Stimulated activated CD4-positive, alpha-beta T cell treated with anti-CD3 and anti-CD28 coated beads, TNF-alpha, amount 100 ng/mL, for 48 hours (primary cell): ENCODE data around the gene IGF1R.
"Not testable (repeated sequence)": the region's sequence is repeated elsewhere in the genome, so short reads cannot be mapped to it uniquely, and the experiment has no call there.

Experiments
- DNase-seq, 3 donors: peaks; one replicate each; pipeline ENCODE4 v3.0.0-alpha.2; 2020; ENCODE audit warnings: low read depth in 3 of 3

IGF1R gene

DNA sequence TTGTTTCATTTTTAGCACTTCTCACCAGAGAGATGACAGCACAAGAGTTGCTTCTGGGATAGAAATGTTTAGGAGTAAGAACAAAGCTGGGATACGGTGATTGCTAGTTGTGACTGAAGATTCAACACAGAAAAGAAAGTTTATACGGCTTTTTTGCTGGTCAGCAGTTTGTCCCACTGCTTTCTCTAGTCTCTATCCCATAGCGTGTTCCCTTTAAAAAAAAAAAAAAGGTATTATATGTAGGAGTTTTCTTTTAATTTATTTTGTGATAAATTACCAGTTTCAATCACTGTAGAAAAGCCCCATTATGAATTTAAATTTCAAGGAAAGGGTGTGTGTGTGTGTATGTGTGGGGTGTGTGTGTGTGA lies 311.3 kb downstream of the IGF1R start:
- no peak for DNase-seq

- DNase-seq: no peak
Observed at GRCh38 chr15:98960555-98961050, 312.3 kb downstream of the IGF1R start.

GRCh38 chr15:98963444-98963843 lies 315.1 kb downstream of the IGF1R start:
- no peak for DNase-seq

DNA sequence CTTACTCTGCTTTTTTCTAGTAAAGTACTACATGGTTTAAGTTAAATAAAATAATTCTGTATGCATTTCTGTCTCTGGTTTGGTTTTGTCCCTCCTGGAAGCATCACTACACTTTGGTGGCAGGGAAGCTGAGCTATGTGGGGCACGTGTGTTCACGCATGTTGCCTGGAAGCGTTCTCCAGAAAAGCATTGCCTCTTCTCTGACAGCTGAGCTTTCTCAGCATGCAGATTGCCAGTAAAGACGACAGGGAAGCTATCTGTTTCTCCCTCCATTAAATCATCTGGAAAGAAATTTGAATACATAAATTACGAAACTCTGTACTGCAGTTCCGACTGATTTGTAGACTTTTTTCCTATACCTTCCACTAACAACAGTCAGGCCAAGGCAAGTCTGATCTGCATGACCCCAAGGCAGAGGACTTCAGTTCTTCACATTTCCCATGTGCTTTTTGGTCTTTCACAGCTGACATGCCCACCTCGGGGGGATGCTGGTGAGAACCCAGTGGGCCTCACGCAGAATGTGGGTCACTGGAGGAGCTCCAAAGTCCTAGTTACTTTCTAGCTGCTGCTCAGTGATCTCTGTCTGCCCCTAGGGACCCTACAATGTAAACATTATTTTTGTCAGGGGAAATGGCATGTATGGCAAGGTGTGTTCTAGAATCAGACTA lies 316.3 kb downstream of the IGF1R start:
- DNase-seq: no peak

GRCh38 chr15:98965134-98965491 lies 316.8 kb downstream of the IGF1R start:
- not testable (repeated sequence) for DNase-seq

GRCh38 chr15:98965597-98965996 lies 317.3 kb downstream of the IGF1R start:
- no peak for DNase-seq

DNA sequence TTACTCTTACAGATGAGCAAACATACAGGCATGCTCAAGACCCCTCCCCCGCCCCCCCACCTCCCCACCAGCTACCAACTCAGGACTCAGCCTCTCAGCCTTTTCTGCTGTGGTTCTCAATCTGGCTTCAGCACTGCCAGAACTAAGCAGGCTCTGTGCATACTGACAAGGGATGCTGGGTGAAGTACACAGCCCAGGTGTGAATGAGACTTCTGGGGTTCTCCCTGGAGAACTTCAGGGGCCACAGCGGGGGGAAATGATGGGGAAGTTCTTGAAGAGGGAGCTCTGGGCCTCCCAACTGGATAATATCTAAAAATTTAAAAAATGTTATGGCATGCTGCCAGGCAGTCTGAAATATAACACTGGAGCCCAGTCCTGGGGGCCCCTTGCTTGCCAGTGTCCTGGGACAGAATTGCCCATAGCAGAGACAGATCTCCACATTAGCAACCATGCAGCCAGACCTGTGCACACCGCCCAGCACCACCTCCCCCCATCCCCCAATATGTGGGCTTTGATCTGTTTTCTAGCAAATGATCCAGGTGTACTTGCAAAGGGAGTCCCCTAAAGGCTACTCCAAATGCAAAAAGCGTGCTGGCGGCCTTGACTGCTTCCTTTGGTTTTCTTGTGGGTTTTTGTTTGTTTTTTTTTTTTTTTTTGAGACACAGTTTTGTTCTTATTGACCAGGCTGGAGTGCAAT lies 317.9 kb downstream of the IGF1R start:
- DNase-seq: no peak

- no peak for DNase-seq
Observed at GRCh38 chr15:98967096-98967495, 318.8 kb downstream of the IGF1R start.

DNA sequence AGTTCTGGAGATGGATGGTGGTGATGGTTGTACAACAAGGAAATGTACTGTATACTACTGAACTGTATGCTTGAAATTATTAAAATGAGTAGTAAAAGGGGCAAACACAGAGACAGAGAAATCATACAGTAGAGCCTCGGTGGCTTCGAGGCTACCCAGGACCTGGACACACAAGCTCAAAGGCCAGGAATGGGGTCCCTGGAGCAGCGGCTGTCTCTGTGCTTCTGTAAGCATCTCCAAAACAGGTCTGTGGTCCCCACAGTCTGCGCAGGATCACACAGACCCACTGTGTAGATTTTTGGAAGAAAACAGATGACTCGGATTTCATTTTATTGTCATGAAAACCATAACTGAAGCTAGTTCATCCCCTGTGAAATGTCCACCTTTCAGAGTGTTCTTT lies 319.6 kb downstream of the IGF1R start:
- DNase-seq: no peak

DNA sequence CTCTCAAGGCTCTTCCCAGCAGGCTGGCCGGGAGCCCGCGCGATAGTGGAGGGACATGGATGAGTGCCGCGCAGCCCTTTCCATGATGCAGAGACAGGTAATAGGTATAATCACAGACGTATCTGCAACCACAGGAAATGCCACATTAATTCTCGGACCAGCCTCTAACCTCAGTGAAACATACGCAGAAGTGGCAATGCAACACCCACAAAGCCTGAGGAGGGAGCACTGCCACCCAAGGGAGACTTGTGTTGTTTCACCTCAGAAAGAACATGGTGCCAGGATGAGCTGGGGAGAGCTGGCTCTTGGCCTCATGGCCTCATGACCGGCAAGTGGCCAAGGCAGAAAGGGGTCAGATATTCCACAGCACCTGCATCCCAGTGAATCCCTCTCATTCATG lies 320.2 kb downstream of the IGF1R start:
- no peak for DNase-seq

DNA sequence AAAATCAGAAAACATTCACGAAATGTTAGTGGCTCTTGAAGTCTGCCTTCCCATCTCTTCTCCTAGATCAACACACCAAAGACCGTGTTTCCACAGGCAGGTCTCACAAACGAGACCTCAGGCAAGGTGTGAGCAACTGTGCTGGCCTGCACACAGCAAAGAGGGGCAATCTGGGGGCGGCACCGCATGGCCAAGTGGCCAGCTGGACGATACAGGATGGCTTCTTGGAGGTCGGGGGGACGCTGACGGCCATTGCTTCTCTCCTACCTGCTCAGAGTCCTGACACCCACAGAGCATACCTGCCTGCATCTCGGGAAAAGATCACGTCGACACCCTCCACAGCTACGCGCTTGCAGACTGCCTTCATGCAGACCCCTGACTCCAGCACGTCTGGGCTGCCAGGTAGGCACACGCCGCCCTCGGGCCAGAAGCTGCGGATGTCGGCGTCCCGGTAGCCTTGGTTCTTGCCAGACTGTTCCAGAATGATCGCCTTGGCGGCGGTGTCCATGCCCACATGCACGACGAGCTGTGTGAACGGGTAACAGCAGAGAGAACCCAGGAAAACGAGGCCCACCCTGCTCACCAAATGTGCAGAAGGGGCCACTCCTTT lies 320.9 kb downstream of the IGF1R start:
- no peak for DNase-seq

DNA sequence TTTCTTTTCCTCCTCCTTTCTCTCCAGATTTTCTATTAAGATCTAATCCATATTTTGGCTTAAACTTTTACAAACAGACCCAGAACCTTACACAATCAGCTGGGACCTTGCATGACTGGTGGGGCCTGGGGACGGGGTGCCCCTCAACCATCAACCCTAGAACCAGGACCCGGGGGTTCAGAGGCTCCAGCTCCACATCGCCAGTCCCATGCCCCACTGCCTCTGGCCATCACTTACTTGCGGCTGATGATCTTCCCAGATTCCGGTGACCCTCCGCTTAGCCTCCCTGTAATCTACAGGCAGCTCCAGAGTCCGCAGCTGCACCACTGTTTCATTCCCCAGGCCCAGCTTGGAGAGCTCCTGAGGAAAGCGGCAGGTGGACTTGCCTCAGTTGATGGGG lies 322.5 kb downstream of the IGF1R start:
- DNase-seq: no peak

GRCh38 chr15:98976500-98976899 lies 328.2 kb downstream of the IGF1R start:
- no peak for DNase-seq

DNA sequence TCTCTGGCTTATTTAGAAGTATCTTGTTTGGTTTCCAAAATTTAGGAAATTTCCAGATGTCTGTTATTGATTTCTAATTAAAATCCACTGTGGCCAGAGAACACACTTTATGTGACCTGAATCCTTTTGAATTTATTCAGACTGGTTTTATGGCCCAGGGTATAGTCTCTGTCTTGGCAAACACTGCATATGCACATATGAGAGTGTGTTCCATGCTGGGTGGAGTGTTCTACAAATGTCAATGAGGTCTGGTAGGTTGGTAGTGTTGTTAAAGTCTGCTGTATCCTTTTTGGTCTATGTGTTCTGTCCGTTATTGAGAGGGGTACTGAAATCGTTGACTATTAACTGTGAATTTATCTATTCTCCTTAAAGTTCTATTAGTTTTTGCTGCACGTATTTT lies 329.1 kb downstream of the IGF1R start:
- DNase-seq: no peak

- no peak for DNase-seq
Observed at GRCh38 chr15:98978153-98978552, 329.8 kb downstream of the IGF1R start.

DNA sequence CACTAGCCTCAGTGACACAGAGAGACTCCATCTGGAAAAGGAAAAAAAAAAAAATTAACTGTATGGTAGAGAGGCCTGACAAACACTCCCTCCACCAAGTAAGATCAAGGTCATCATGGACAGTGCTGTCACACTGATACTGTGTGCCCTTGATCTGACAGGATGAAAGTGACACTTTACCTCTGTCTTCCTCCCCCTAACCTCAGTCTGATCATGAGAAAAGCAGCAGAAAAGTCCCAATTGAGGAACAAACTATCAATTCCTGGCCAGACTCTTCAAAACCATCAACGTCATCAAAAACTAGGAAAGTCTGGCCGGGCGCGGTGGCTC lies 332.5 kb downstream of the IGF1R start:
- DNase-seq: no peak

DNA sequence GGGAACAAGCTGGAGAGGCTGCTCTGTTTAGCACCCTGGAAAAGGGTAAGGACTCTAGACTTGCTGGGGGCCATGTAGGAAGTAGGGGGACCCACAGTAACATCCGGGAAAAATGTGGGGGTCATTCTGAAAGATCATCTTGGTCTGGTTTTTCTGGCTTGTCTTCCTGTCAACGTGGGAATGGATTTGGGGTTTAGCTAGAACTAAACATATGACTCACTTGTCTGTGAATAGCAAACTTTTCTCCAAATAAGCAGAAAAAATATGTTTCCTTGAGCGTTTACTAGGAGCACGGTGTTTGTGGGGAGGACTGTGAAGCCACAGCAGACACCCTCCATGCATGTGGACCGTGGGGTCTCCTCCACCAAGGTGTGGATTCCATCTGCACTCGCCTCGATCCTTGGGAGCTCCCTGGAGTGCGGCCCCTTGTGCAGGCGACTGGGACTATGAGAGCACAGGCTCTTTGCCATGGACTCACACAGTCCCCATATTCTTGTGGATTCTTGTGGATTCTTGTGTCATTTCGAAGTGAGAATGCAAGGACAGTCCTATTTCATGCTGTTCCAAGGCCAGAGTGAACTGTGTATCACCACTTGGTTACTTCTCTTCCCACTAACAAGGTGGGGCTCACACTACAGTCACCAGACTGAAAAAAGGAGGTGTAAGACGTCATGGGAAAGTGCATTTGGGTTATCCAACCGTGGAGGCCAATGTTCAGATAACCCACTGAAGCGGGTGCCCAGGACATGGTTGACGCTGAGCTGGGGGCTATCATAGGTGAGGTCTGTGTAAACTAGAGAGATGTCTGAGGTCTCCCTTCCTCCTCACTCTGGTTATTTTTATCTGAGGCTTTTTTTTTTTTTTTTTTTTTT lies 333.7 kb downstream of the IGF1R start:
- no peak for DNase-seq

GRCh38 chr15:98983334-98983733 lies 335.0 kb downstream of the IGF1R start:
- DNase-seq: no peak

GRCh38 chr15:98986281-98986680 lies 337.9 kb downstream of the IGF1R start:
- no peak for DNase-seq

DNA sequence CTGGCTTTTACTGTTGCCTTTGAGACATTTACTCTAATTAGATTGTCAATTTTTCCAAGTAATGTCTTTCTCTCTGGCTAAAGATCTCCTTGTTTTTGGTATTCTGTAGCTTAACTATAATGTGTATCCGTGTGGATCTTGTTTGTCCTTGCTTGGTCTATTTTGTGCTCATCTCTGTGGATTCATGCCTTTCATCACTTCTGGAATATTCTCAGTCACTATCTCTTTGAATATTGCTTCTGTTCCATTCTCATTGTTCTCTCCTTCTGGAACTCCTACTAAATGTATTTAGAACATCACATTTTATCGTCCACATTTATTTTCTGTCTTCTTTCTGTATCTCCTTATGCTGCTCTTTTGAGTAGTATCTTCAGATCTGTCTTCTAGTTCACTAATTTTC lies 346.6 kb downstream of the IGF1R start:
- DNase-seq: no peak

GRCh38 chr15:98996169-98996568 lies 347.8 kb downstream of the IGF1R start:
- no peak for DNase-seq

GRCh38 chr15:98996624-98997023 lies 348.3 kb downstream of the IGF1R start:
- DNase-seq: no peak
